Activated naive CD4-positive, alpha-beta T cell (primary cell): ENCODE data around the gene CTIF.

Experiments
- DNase-seq, 4 experiments: peaks; one replicate each; lab custom pipeline; 2025; lab: John Stamatoyannopoulos, UW

The CTIF gene

DNA sequence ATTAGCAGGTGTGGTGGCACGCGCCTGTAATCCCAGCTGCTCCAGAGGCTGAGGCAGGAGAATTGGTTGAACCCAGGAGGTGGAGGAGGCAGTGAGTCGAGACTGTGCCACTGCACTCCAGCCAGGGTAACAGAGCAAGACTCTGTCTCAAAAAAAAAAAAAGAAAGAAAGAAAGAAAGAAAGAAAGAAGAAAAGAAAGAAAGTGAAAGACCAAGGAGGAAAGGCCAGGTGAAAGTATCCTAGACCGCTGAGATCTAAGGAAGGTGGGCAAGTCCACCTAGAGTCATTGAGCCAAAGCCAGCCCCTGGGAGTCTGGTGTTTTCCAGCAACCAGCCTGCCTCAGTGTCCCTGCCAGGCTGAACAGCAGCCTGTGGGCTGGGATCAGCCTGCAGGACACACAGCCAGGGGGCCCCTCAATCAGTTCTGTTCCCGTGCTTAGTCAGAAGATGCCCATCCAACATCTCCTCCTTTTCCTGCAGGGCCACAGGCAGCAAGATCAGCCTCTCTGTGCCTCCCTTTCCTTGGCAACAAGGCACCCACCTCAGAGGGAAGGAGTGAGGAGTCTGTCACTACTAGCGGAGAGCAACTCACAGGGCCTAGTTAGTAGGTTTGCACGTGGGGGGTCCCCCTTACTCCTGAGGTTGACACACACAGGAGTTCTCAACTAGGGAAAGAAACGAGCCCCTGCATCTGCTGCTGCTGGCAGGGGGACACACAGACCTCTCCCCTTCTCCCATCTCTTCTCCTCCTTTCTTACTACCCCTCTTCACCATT is 347.9 kb downstream of the CTIF start:
- no peak for DNase-seq

- DNase-seq: no peak
These were observed 348.6 kb downstream of the CTIF start for GRCh38 chr18:48887294-48887904.

- no peak for DNase-seq
These were observed 349.3 kb downstream of the CTIF start for GRCh38 chr18:48887905-48888772.

DNA sequence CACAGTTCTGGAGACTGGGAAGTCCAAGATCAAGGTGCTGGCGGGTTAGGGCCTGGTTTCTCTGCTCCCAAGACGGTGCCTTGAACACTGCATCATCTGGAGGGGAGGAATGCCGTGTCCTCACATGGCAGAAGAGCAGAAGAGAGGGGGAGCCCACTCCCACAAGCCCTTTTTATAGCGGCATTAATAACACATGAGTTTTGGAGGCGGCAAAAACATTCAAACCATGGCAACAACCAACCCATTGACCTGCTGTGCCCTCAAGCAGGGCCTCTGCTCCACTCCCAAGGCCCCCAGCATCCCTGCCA is 349.9 kb downstream of the CTIF start:
- no peak for DNase-seq

DNA sequence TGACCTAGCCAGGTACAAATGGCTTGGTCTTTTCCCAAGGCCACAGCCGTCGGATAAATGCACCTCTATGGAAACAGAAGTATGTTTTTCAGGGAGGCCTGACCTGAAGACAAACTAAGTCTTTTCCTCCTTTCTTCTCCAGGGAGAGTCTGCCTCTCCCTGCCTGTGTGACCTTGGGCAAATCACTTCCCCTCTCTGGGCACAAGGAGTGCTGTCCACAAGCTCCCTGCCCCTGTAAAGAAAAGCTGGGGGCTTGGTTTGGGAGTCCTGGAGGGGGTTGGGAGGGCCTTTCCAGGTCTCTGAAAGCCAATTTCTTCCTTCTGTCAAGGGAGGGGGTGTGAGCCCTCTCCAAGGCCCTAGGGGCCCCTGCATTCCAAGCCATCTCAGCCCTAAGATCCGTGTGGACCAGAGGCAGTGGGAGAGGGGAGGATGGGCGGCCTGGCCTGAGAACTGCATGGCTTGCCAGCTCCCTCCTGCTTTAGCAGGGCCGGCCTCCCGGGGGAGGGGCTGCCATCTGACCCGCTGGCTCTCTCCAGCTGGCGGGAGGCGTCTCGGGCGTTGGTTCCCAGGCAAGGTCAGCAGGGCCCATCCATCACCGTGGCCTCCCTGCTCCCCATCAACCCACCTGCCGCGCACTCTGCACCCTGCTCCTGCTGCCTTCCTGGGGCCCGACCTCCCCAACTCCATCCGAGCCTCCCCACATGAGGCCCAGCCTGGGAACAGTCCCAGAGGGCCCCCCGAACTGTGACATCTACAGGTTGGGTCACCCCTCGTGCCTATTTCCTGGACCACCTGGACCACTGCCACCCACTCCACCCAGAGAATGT is 350.5 kb downstream of the CTIF start:
- no peak for DNase-seq

GRCh38 chr18:48889981-48890762 is 351.3 kb downstream of the CTIF start:
- DNase-seq: no peak

- no peak for DNase-seq
These were observed 352.9 kb downstream of the CTIF start for GRCh38 chr18:48891721-48892120.

GRCh38 chr18:48892146-48892855 is 353.5 kb downstream of the CTIF start:
- no peak for DNase-seq

DNA sequence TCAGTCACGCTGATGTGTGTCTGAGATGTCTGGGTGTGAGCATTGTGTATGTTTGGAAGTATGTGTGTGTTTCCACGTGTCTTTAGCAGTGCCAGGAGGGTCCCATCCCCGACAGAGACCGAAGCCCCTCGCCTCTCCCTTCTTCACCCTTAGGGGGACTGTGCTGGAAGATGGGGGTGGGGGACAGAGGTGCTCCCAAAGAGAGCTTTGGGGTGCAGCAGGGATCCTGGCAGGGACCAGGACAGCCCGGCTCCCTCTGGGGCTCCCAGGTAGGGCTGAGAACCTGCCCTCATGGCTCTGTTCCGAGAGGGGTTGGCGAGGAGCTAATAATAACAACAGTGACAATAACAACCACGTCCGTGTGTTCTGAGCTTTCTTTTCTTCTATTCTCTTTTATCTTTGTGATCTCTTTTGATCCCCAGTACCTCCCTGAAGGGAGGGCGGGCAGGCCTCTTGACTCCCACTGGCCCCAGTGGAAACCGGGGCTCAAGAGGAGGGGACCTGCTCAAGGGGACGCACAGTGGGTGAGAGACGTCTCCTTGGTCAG is 354.3 kb downstream of the CTIF start:
- DNase-seq: no peak

DNA sequence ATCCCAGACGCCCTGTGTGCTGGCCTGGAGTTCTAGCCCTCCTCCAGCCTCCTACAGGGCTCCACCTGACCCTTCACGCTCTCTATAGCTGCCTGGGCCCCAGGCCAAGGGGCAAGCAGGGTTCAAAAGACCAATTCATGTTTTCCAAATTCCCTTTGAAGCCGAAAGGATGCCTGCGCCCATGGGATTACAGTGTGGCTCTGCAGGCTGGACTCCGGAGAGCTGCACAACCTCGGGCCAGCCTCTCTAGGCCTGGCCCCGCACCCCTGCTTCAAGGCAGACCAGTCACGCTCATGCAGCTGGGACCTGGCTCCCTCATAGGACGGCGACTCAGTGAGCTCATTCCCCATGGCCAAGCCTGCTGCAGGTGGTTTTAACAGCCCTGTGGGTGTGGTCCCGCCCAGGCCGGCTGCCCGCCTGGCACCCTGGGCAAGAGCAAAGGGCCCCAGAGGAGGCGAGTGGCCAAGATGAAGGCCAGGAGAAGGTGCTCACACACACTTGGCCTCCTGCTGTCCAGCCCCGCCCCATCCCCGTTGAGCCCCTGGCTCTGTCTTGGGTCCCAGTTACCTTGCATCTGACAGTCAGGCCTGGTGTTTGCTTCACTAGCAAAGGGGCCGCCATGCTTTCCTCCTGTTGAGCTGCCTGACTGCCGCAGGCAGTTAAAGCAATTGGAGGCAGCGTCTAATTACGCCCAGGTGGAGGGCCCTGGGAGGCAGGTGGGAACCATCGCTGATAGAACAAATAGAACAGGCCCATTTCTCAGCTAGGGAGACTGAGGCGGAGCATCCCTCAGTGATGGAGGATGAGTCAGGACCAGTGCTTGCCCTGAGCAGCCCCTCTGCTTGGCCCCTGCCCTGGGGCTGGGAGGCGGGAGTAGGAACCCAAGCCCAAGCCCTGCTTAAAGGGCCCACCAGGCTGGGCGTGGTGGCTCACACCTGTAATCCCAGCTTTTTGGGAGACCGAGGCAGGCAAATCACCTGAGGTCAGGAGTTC is 355.1 kb downstream of the CTIF start:
- no peak for DNase-seq

GRCh38 chr18:48894799-48895346 is 356.0 kb downstream of the CTIF start:
- DNase-seq: no peak

DNA sequence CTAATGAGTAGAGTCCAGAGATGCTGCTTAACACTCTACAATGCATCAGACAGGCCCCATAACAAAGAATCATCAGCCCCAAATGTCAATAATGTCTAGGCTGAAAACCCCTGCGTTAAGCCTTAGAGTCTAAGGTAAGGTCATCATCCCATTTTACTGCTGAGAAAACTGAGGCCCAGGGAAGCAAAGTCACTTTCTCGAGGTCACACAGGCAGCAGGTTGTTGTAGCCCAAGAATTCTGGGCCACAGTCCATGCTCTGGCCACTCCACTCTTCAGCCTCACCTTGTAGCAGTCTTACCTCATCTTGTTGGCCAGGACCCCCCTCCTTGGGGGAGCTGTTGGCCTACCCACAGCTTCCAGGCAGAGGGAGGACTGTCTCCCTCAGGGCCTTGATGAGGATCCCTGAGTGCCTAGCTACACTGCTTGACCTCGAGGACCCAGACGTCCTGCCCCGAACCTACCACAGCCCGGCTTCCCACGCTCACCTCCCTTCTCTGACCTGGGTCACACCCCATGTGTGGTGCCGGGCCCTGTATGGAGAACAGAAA is 357.6 kb downstream of the CTIF start:
- DNase-seq: no peak

GRCh38 chr18:48896875-48897511 is 358.2 kb downstream of the CTIF start:
- no peak for DNase-seq

DNA sequence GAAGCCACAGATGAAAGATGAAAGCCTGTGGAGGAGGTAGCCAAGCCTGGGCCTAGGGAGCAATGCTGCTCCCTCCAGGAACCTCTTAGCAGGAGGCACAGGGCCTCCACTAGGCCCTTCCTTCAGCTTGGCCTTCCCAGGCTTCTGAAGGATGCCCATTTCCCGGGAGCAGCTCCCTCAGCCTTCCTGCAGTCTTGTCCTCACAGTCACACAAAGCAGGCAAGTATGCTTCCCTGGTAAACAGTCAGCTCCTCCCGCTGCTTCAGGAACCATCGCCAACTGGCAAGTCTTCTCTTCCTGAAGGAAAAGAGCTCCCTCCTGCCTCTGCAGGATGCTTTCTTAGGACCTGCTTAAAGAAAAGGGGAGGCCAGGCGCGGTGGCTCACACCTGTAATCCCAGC is 358.7 kb downstream of the CTIF start:
- no peak for DNase-seq

- DNase-seq: no peak
These were observed 359.7 kb downstream of the CTIF start for GRCh38 chr18:48898521-48898920.

- DNase-seq: no peak
These were observed 360.8 kb downstream of the CTIF start for GRCh38 chr18:48899558-48900174.

DNA sequence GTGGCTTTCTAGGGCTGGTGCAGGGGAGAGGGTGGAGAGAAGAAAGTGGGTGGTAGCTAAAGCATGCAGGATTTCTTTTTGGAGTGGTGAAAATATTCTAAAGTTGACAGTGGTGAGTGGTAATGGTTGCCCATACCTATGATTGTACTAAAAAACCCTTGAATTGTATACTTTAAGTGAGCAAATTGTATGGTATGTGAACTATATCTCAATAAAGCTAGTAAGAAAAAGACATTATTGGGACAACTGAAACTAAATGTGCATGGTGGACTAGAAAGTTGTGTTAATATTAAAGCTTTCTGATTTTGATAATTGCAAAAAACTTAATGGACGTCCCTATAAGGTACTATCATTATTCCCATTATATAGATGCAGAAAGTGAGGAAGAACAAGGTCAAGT is 361.6 kb downstream of the CTIF start:
- no peak for DNase-seq
